ENCODE results near the gene BIRC2.

DNA sequence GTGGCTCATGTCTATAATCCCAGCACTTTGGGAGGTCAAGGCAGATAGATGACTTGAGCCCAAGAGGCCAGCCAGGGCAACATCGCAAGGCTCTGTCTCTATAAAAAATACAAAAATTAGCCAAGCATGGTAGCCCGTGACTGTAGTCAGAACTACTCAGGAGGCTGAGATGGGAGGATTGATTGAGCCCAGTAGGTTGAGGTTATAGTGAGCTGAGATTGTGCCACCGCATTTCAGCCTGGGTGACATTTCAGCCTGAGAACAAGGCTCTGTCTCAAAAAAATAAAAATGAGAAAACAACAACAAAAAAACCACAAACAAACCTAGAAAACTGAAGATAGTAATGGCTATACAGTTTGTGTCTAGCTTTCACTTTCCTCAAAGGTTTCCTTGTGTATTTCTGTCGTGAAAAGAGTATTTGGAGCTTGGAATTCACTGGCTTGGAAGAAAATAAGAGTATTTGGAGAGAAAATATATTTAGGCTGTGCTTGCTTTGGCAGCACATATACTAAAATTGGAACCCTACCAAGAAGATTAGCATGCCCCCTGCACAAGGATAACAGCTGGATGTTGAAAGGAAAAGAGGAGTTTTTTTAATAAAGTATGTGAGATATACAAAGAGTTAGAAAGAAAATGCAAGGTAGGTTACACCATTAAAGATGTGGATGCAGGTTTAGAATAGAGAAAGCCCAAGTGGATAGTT lies 33.6 kb upstream of the BIRC2 start:
- TF ChIP-seq CTCF (IDR thresholded peaks at IDR 0.05) (no peak), ZFX (IDR thresholded peaks at IDR 0.05; ENCODE audit: borderline replicate concordance) (no peak)
